HepG2 (cell line): ENCODE data around the gene PTPN13.

ENCODE experiments used
- ARNTL ChIP-seq: sonication (generic); formaldehyde crosslinking; IDR thresholded peaks from 2 replicates; pipeline ENCODE4 v1.4.0; 2020; ENCODE audit warnings: mild to moderate bottlenecking, missing genetic modification reagents
- ELF4 ChIP-seq: sonication (generic); formaldehyde crosslinking; IDR thresholded peaks from 2 replicates; pipeline ENCODE4 v1.5.0; 2020; ENCODE audit warnings: missing genetic modification reagents, mild to moderate bottlenecking, moderate library complexity, borderline replicate concordance
- JUND ChIP-seq: sonication (generic); formaldehyde crosslinking; IDR thresholded peaks from 2 replicates; pipeline ENCODE4 v1.8.0; 2022; ENCODE audit warnings: mild to moderate bottlenecking, missing genetic modification reagents
- POLR2AphosphoS5 ChIP-seq: IDR thresholded peaks from 2 replicates; pipeline ENCODE4 v1.6.1; 2012; ENCODE audit warnings: low read depth, low read length
- ZNF274 ChIP-seq: sonication (generic); formaldehyde crosslinking; IDR thresholded peaks from 2 replicates; pipeline ENCODE4 v1.5.1; 2020; ENCODE audit warnings: mild to moderate bottlenecking, missing genetic modification reagents
- TF ChIP-seq, protein P1 (sequence below): sonication (generic); formaldehyde crosslinking; IDR thresholded peaks from 2 replicates; pipeline ENCODE4 v1.5.0; 2020; ENCODE audit warnings: mild to moderate bottlenecking, missing genetic modification reagents, moderate library complexity
- TF ChIP-seq, protein P2 (sequence below): sonication (generic); formaldehyde crosslinking; IDR thresholded peaks from 2 replicates; pipeline ENCODE4 v1.5.0; 2020; ENCODE audit warnings: missing genetic modification reagents
- TF ChIP-seq, protein P3 (sequence below): IDR thresholded peaks from 2 replicates; pipeline ENCODE4 v1.6.1; 2016; ENCODE audit warnings: missing compliant biosample characterization, missing genetic modification reagents, borderline replicate concordance
- TF ChIP-seq, protein P4 (sequence below): fragments of 450-650 bp; IDR thresholded peaks from 2 replicates; pipeline ENCODE4 v1.6.1; 2017; ENCODE audit warnings: mild to moderate bottlenecking

DNA sequence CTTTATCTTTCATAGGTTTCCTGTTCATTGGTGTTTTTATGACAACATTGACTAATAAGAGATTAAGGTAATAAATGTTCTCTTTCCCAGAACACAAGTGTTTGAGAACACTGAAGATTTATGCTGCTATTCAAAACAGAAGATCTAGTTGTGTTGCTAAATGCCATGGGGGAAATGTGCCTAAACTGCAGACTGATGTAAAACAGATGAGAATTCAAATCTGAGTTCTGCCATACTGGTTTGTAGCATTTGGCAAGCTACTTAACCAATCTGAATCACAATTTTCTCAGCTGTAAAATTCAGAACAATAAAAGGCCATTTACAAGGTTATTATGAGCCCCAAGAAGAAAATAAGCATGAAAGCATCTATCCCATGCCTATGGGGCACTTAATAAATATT is 252.8 kb downstream of the PTPN13 start:
- no peak for TF ChIP-seq ARNTL (CRISPR knock-in tag)
- TF ChIP-seq JUND: no peak
- no peak for TF ChIP-seq ZNF274 (CRISPR knock-in tag)
- TF ChIP-seq, protein P1, sequence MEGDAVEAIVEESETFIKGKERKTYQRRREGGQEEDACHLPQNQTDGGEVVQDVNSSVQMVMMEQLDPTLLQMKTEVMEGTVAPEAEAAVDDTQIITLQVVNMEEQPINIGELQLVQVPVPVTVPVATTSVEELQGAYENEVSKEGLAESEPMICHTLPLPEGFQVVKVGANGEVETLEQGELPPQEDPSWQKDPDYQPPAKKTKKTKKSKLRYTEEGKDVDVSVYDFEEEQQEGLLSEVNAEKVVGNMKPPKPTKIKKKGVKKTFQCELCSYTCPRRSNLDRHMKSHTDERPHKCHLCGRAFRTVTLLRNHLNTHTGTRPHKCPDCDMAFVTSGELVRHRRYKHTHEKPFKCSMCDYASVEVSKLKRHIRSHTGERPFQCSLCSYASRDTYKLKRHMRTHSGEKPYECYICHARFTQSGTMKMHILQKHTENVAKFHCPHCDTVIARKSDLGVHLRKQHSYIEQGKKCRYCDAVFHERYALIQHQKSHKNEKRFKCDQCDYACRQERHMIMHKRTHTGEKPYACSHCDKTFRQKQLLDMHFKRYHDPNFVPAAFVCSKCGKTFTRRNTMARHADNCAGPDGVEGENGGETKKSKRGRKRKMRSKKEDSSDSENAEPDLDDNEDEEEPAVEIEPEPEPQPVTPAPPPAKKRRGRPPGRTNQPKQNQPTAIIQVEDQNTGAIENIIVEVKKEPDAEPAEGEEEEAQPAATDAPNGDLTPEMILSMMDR: no peak
- TF ChIP-seq, protein P2, sequence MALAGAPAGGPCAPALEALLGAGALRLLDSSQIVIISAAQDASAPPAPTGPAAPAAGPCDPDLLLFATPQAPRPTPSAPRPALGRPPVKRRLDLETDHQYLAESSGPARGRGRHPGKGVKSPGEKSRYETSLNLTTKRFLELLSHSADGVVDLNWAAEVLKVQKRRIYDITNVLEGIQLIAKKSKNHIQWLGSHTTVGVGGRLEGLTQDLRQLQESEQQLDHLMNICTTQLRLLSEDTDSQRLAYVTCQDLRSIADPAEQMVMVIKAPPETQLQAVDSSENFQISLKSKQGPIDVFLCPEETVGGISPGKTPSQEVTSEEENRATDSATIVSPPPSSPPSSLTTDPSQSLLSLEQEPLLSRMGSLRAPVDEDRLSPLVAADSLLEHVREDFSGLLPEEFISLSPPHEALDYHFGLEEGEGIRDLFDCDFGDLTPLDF: no peak
- TF ChIP-seq, protein P3, sequence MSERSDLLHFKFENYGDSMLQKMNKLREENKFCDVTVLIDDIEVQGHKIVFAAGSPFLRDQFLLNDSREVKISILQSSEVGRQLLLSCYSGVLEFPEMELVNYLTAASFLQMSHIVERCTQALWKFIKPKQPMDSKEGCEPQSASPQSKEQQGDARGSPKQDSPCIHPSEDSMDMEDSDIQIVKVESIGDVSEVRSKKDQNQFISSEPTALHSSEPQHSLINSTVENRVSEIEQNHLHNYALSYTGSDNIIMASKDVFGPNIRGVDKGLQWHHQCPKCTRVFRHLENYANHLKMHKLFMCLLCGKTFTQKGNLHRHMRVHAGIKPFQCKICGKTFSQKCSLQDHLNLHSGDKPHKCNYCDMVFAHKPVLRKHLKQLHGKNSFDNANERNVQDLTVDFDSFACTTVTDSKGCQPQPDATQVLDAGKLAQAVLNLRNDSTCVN (CRISPR knock-in tag): no peak
- TF ChIP-seq, protein P4, sequence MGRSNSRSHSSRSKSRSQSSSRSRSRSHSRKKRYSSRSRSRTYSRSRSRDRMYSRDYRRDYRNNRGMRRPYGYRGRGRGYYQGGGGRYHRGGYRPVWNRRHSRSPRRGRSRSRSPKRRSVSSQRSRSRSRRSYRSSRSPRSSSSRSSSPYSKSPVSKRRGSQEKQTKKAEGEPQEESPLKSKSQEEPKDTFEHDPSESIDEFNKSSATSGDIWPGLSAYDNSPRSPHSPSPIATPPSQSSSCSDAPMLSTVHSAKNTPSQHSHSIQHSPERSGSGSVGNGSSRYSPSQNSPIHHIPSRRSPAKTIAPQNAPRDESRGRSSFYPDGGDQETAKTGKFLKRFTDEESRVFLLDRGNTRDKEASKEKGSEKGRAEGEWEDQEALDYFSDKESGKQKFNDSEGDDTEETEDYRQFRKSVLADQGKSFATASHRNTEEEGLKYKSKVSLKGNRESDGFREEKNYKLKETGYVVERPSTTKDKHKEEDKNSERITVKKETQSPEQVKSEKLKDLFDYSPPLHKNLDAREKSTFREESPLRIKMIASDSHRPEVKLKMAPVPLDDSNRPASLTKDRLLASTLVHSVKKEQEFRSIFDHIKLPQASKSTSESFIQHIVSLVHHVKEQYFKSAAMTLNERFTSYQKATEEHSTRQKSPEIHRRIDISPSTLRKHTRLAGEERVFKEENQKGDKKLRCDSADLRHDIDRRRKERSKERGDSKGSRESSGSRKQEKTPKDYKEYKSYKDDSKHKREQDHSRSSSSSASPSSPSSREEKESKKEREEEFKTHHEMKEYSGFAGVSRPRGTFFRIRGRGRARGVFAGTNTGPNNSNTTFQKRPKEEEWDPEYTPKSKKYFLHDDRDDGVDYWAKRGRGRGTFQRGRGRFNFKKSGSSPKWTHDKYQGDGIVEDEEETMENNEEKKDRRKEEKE: no peak
- no peak for TF ChIP-seq ELF4 (CRISPR knock-in tag)
- no peak for TF ChIP-seq POLR2AphosphoS5
